GM23338 (cell line): ENCODE results near the gene SNU13. TPM values are rescaled to one million over a fixed set of nuclear protein-coding genes. Genes with fewer than 3 reads are reported as not detected.

Experiments used
- ATAC-seq: fragments of 200-7000 bp; cut with Tn5 transposase; 3 replicates; pipeline ENCODE4 v1.9.1; 2020
- DNase-seq: peaks from one replicate; pipeline ENCODE4 v3.0.0-alpha.2; 2015; ENCODE audit warnings: low spot score
- H2AFZ ChIP-seq: fragments of 200-600 bp; sonication (generic); 2 replicates; pipeline ENCODE4 v1.8.0; 2016; ENCODE audit warnings: antibody characterized with exemption, mild to moderate bottlenecking, moderate library complexity
- H3F3A ChIP-seq: fragments of 200-600 bp; sonication (generic); replicated peaks from 2 replicates; pipeline ENCODE4 v1.8.0; 2017; ENCODE audit warnings: antibody characterized with exemption, mixed run types, low read depth
- H3K27ac ChIP-seq: fragments of 200-600 bp; sonication (generic); 2 replicates; pipeline ENCODE4 v1.6.1; 2016; ENCODE audit warnings: low read depth
- H3K27me3 ChIP-seq: fragments of 200-600 bp; sonication (generic); 2 replicates; pipeline ENCODE4 v1.8.0; 2016; ENCODE audit warnings: mild to moderate bottlenecking, mixed run types, moderate library complexity; ENCODE audit not compliant: insufficient read depth
- H3K36me3 ChIP-seq: fragments of 200-600 bp; sonication (generic); 2 replicates; pipeline ENCODE4 v1.8.0; 2016; ENCODE audit warnings: mild to moderate bottlenecking; ENCODE audit not compliant: insufficient read depth
- H3K4me1 ChIP-seq: fragments of 200-600 bp; sonication (generic); 2 replicates; pipeline ENCODE4 v1.8.0; 2016; ENCODE audit warnings: mild to moderate bottlenecking, moderate library complexity; ENCODE audit not compliant: insufficient read depth
- H3K4me2 ChIP-seq: fragments of 200-600 bp; sonication (generic); 2 replicates; pipeline ENCODE4 v1.7.1; 2017; ENCODE audit warnings: mixed run types
- H3K4me3 ChIP-seq: fragments of 200-600 bp; sonication (generic); 2 replicates; pipeline ENCODE4 v1.6.1; 2016; ENCODE audit warnings: mixed run types
- H3K79me2 ChIP-seq: fragments of 200-600 bp; sonication (generic); replicated peaks from 2 replicates; pipeline ENCODE4 v1.8.0; 2017; ENCODE audit warnings: mild to moderate bottlenecking; ENCODE audit not compliant: insufficient read depth
- H3K9me2 ChIP-seq: fragments of 200-600 bp; sonication (generic); 2 replicates; pipeline ENCODE4 v1.8.0; 2017; ENCODE audit not compliant: insufficient read depth
- H4K20me1 ChIP-seq: fragments of 200-600 bp; sonication (generic); replicated peaks from 2 replicates; pipeline ENCODE4 v1.8.0; 2017; ENCODE audit warnings: mild to moderate bottlenecking; ENCODE audit not compliant: insufficient read depth
- H3K27ac Mint-ChIP-seq: 2 replicates; pipeline ENCODE4 v1.8.0; 2020; ENCODE audit warnings: inconsistent platforms, mild to moderate bottlenecking, moderate library complexity, mixed read lengths
- H3K27me3 Mint-ChIP-seq: 3 replicates; pipeline ENCODE4 v1.8.0; 2022; ENCODE audit warnings: low read depth, mild to moderate bottlenecking, moderate library complexity, mixed read lengths, inconsistent platforms; ENCODE audit not compliant: insufficient read depth, poor library complexity
- H3K36me3 Mint-ChIP-seq: 3 replicates; pipeline ENCODE4 v1.8.0; 2021; ENCODE audit warnings: low read depth, mild to moderate bottlenecking, inconsistent platforms, moderate library complexity, mixed read lengths
- H3K4me1 Mint-ChIP-seq: 3 replicates; pipeline ENCODE4 v1.8.0; 2020; ENCODE audit warnings: mild to moderate bottlenecking, inconsistent platforms, mixed read lengths
- H3K4me3 Mint-ChIP-seq: 3 replicates; pipeline ENCODE4 v1.8.0; 2021; ENCODE audit warnings: moderate library complexity, mild to moderate bottlenecking, inconsistent platforms, mixed read lengths
- H3K9me3 Mint-ChIP-seq: 3 replicates; pipeline ENCODE4 v1.8.0; 2020; ENCODE audit warnings: moderate library complexity, mild to moderate bottlenecking, inconsistent platforms, mixed read lengths
- CREB1 ChIP-seq: fragments of 250-450 bp; sonication (Bioruptor Pico); IDR thresholded peaks from 2 replicates; pipeline ENCODE4 v1.5.0; 2020; ENCODE audit warnings: low read depth, mild to moderate bottlenecking, moderate library complexity
- CTCF ChIP-seq, 2 experiments: fragments of 200-600 bp in 1 of 2; sonication (generic) in 1 of 2; conservative IDR thresholded peaks; 2 replicates each; pipeline versions ENCODE4 v1.5.1 to v1.6.1; 2016 to 2017; ENCODE audit warnings: antibody characterized with exemption in 2 of 2, low read depth in 2 of 2, mild to moderate bottlenecking in 2 of 2, moderate library complexity in 1 of 2
- EZH2 ChIP-seq: fragments of 200-600 bp; sonication (generic); IDR thresholded peaks from one replicate; pipeline ENCODE4 v1.8.0; 2017; ENCODE audit warnings: antibody characterized with exemption, mild to moderate bottlenecking, low read depth; ENCODE audit not compliant: unreplicated experiment
- EZH2phosphoT487 ChIP-seq: fragments of 200-600 bp; sonication (generic); IDR thresholded peaks from one replicate; pipeline ENCODE4 v1.8.1; 2018; ENCODE audit warnings: antibody characterized with exemption; ENCODE audit not compliant: unreplicated experiment
- JUNB ChIP-seq: IDR thresholded peaks from one replicate; pipeline ENCODE4 v1.6.1; 2016; ENCODE audit warnings: antibody characterized with exemption; ENCODE audit not compliant: unreplicated experiment
- NANOG ChIP-seq: IDR thresholded peaks from 2 replicates; pipeline ENCODE4 v1.6.1; 2016; ENCODE audit warnings: antibody characterized with exemption, borderline replicate concordance
- POLR2AphosphoS5 ChIP-seq: IDR thresholded peaks from 2 replicates; pipeline ENCODE4 v1.6.1; 2016; ENCODE audit warnings: antibody characterized with exemption, low read depth
- ZNF114 ChIP-seq: fragments of 250-450 bp; sonication (Bioruptor Pico); IDR thresholded peaks from 2 replicates; pipeline ENCODE4 v1.5.0; 2020; ENCODE audit warnings: mild to moderate bottlenecking, moderate library complexity
- ZNF331 ChIP-seq: fragments of 250-450 bp; sonication (Bioruptor Pico); IDR thresholded peaks from 2 replicates; pipeline ENCODE4 v1.5.0; 2020; ENCODE audit warnings: low read depth, mild to moderate bottlenecking, moderate library complexity
- polyA plus RNA-seq: library from polyadenylated mRNA; unstranded; fragments of >200 nt; fragmentation: Nextera tagmentation; extraction: Ambion mirVana; gene quantifications from 2 replicates; pipeline ENCODE4 v1.2.1, GENCODE V29; 2016
- total RNA-seq: library from RNA; depleted of rRNA; stranded (reverse); fragments of >200 nt; shearing (Covaris generic); gene quantifications from 2 replicates; pipeline ENCODE4 v1.2.3, GENCODE V29; 2014
- TF ChIP-seq, protein P1 (sequence below): IDR thresholded peaks from one replicate; pipeline ENCODE4 v1.6.1; 2018; ENCODE audit warnings: antibody characterized with exemption; ENCODE audit not compliant: unreplicated experiment

Gene SNU13
- total and polyA plus RNA-seq, 2 experiments from 2014 or later: 163 to 464 TPM

GRCh38 chr22:41654322-41654721 lies 34.3 kb downstream of the SNU13 start:
- DNase-seq (no peak), ATAC-seq (no peak)
- Histone ChIP-seq H4K20me1 (peaks cover 20% of the 10 kb centered on the region), H3K4me1 (no peaks in the 10 kb centered on the region), H3K36me3 (peaks cover 79% of the 10 kb centered on the region), H3K9me2 (no peaks in the 10 kb centered on the region), H3K4me3 (no peak overlapping the region), H3K27me3 (no peaks in the 10 kb centered on the region), H3K27ac (no peak overlapping the region), H3K79me2 (peaks cover 13% of the 10 kb centered on the region), H2AFZ (no peak overlapping the region), H3F3A (peaks cover 15% of the 10 kb centered on the region; the same call in 1 of the 2 replicates), H3K4me2 (no peak overlapping the region)
- H3K36me3 Mint-ChIP-seq: peaks cover 96% of the 10 kb centered on the region
- H3K27ac Mint-ChIP-seq: no peak overlapping the region
- H3K4me3 Mint-ChIP-seq: no peak overlapping the region
- H3K27me3 Mint-ChIP-seq: no peaks in the 10 kb centered on the region
- H3K4me1 Mint-ChIP-seq: no peaks in the 10 kb centered on the region
- TF ChIP-seq CREB1 (no peak), EZH2phosphoT487 (no peak), POLR2AphosphoS5 (no peak), ZNF114 (CRISPR knock-in tag) (no peak), ZNF331 (CRISPR knock-in tag) (no peak)
- TF ChIP-seq, protein P1, sequence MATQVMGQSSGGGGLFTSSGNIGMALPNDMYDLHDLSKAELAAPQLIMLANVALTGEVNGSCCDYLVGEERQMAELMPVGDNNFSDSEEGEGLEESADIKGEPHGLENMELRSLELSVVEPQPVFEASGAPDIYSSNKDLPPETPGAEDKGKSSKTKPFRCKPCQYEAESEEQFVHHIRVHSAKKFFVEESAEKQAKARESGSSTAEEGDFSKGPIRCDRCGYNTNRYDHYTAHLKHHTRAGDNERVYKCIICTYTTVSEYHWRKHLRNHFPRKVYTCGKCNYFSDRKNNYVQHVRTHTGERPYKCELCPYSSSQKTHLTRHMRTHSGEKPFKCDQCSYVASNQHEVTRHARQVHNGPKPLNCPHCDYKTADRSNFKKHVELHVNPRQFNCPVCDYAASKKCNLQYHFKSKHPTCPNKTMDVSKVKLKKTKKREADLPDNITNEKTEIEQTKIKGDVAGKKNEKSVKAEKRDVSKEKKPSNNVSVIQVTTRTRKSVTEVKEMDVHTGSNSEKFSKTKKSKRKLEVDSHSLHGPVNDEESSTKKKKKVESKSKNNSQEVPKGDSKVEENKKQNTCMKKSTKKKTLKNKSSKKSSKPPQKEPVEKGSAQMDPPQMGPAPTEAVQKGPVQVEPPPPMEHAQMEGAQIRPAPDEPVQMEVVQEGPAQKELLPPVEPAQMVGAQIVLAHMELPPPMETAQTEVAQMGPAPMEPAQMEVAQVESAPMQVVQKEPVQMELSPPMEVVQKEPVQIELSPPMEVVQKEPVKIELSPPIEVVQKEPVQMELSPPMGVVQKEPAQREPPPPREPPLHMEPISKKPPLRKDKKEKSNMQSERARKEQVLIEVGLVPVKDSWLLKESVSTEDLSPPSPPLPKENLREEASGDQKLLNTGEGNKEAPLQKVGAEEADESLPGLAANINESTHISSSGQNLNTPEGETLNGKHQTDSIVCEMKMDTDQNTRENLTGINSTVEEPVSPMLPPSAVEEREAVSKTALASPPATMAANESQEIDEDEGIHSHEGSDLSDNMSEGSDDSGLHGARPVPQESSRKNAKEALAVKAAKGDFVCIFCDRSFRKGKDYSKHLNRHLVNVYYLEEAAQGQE: no peak
- no peaks in the 10 kb centered on the region for H3K9me3 Mint-ChIP-seq

GRCh38 chr22:41650821-41651220 lies 37.8 kb downstream of the SNU13 start:
- Mint-ChIP-seq H3K4me1 (no peaks in the 10 kb centered on the region), H3K27ac (no peak overlapping the region), H3K27me3 (no peaks in the 10 kb centered on the region), H3K4me3 (no peak overlapping the region), H3K9me3 (no peaks in the 10 kb centered on the region), H3K36me3 (peaks cover 95% of the 10 kb centered on the region)
- H3F3A ChIP-seq: no peaks in the 10 kb centered on the region
- no peaks in the 10 kb centered on the region for H3K4me1 ChIP-seq
- peaks cover 25% of the 10 kb centered on the region for H4K20me1 ChIP-seq
- H3K79me2 ChIP-seq: peaks cover 16% of the 10 kb centered on the region
- no peak overlapping the region for H3K4me3 ChIP-seq
- no peak overlapping the region for H3K4me2 ChIP-seq
- H3K27ac ChIP-seq: no peak overlapping the region
- no peak for DNase-seq
- no peaks in the 10 kb centered on the region for H3K27me3 ChIP-seq
- no peak overlapping the region for H2AFZ ChIP-seq
- peaks cover 77% of the 10 kb centered on the region for H3K36me3 ChIP-seq
- TF ChIP-seq JUNB: no peak
- no peak for TF ChIP-seq ZNF114 (CRISPR knock-in tag)
- no peak for TF ChIP-seq NANOG
- no peaks in the 10 kb centered on the region for H3K9me2 ChIP-seq
- ATAC-seq: no peak

- Histone ChIP-seq H3K27ac (no peak overlapping the region), H3K4me2 (no peak overlapping the region), H4K20me1 (peaks cover 31% of the 10 kb centered on the region), H3K9me2 (no peaks in the 10 kb centered on the region), H3F3A (no peaks in the 10 kb centered on the region), H3K4me3 (no peak overlapping the region), H3K27me3 (no peaks in the 10 kb centered on the region), H3K79me2 (peaks cover 20% of the 10 kb centered on the region), H3K4me1 (no peaks in the 10 kb centered on the region), H2AFZ (no peak overlapping the region), H3K36me3 (peaks cover 79% of the 10 kb centered on the region)
- H3K36me3 Mint-ChIP-seq: peaks cover 91% of the 10 kb centered on the region
- no peak for ATAC-seq
- no peaks in the 10 kb centered on the region for H3K9me3 Mint-ChIP-seq
- no peaks in the 10 kb centered on the region for H3K27me3 Mint-ChIP-seq
- no peak overlapping the region for H3K27ac Mint-ChIP-seq
- no peak overlapping the region for H3K4me3 Mint-ChIP-seq
- no peaks in the 10 kb centered on the region for H3K4me1 Mint-ChIP-seq
- no peak for DNase-seq
- TF ChIP-seq CTCF (conservative IDR thresholded peaks at IDR 0.05; ENCODE audit: low read depth in 2 of 2) (no peak), CREB1 (no peak), POLR2AphosphoS5 (no peak), EZH2 (no peak), EZH2phosphoT487 (no peak)
These were observed 38.4 kb downstream of the SNU13 start for GRCh38 chr22:41650229-41650628.
